Muscle of back (tissue), 13 donors: ENCODE measurements around the gene SLC25A2. TPM values are rescaled to one million over a fixed set of nuclear protein-coding genes. Genes with fewer than 3 reads are reported as not detected.
"Not testable (repeated sequence)": the region's sequence is repeated elsewhere in the genome, so short reads cannot be mapped to it uniquely, and the experiment has no call there.

ENCODE experiments used
- DNase-seq, 3 donors: peaks; one replicate each; pipeline versions ENCODE4 v3.0.0 to v3.0.0-alpha.2; 2013
- long read RNA-seq, 9 donors: transcript quantifications; one replicate each; lab custom pipeline, GENCODE V29; 2026
- polyA plus RNA-seq, 10 donors: library from polyadenylated mRNA; unstranded; fragments of 120-200 nt; gene quantifications; one replicate each; pipeline ENCODE4 v1.2.1, GENCODE V29; 2013; ENCODE audit not compliant: insufficient read length in 10 of 10

The SLC25A2 gene
- polyA plus RNA-seq: under 1 TPM in 1 of 10 donors, not detected in 9; 0.17 TPM
- long read RNA-seq, donor 1, partial matches to known transcripts: 0 of 1 reads
- long read RNA-seq, donor 1, other reads (novel, unspliced or antisense): 0 of 1 reads
- long read RNA-seq, donor 2: 0 reads
- long read RNA-seq, donor 3: 0 reads
- long read RNA-seq, donor 4: 0 reads
- long read RNA-seq, donor 5: 0 reads
- long read RNA-seq, donor 6: 0 reads
- long read RNA-seq, donor 7: 0 reads
- long read RNA-seq, donor 8: 0 reads
- long read RNA-seq, donor 9: 0 reads

- no peak for DNase-seq
Measured at GRCh38 chr5:141303756-141304155, at the start of gene SLC25A2. SLC25A2 (minus strand) TSS chr5:141304049; CDS start chr5:141303865, 184 bp downstream.

GRCh38 chr5:141351591-141351990, 47.7 kb upstream of the SLC25A2 start:
- no peak for DNase-seq

- no peak for DNase-seq
Measured at GRCh38 chr5:141349917-141350619, 46.2 kb upstream of the SLC25A2 start, which contains the start of gene PCDHGB1. PCDHGB1 (plus strand) TSS chr5:141350099; CDS start chr5:141350261, 162 bp downstream.

- not testable (repeated sequence) for DNase-seq
Measured at GRCh38 chr5:141346017-141346416, 42.2 kb upstream of the SLC25A2 start.

- no peak for DNase-seq
Measured at GRCh38 chr5:141345327-141345726, 41.5 kb upstream of the SLC25A2 start.

- DNase-seq: peak in 1 of 3 donors; percentile 17
Measured at GRCh38 chr5:141343953-141344463, 40.2 kb upstream of the SLC25A2 start.

GRCh38 chr5:141343242-141343952, 39.5 kb upstream of the SLC25A2 start, which contains the start of gene PCDHGA3:
PCDHGA3 (plus strand) TSS chr5:141343829; CDS start chr5:141344034, 205 bp downstream.
- peak in 1 of 3 donors; percentile 14 for DNase-seq

GRCh38 chr5:141342773-141343172, 38.9 kb upstream of the SLC25A2 start:
- DNase-seq: no peak

GRCh38 chr5:141340781-141341354, 37.0 kb upstream of the SLC25A2 start:
- DNase-seq: not testable (repeated sequence)

- peak; percentile 19 to 53 (median 34) for DNase-seq
Measured at GRCh38 chr5:141338538-141339306, 34.9 kb upstream of the SLC25A2 start, which contains the start of gene PCDHGA2. PCDHGA2 (plus strand) TSS chr5:141338760.

GRCh38 chr5:141332571-141332970, 28.7 kb upstream of the SLC25A2 start:
- not testable (repeated sequence) for DNase-seq

- DNase-seq: no peak
Measured at GRCh38 chr5:141330299-141331080, 26.6 kb upstream of the SLC25A2 start, which contains the start of gene PCDHGA1. PCDHGA1 (plus strand) TSS chr5:141330514.

- DNase-seq: no peak
Measured at GRCh38 chr5:141328231-141328630, 24.4 kb upstream of the SLC25A2 start.

GRCh38 chr5:141326088-141326854, 22.4 kb upstream of the SLC25A2 start:
- peak; percentile 37 to 53 (median 45) for DNase-seq

GRCh38 chr5:141322261-141322660, 18.4 kb upstream of the SLC25A2 start:
- DNase-seq: no peak

- DNase-seq: peak; percentile 91 to 97 (median 96)
Measured at GRCh38 chr5:141320225-141321169, 16.6 kb upstream of the SLC25A2 start, which contains the start of gene TAF7. TAF7 (minus strand) TSS chr5:141320784; CDS start chr5:141320044, 740 bp downstream.

GRCh38 chr5:141319699-141320098, 15.8 kb upstream of the SLC25A2 start:
- no peak for DNase-seq

- DNase-seq: no peak
Measured at GRCh38 chr5:141319202-141319601, 15.4 kb upstream of the SLC25A2 start.
